Measurements from ENCODE around the gene ZBTB39.

DNA sequence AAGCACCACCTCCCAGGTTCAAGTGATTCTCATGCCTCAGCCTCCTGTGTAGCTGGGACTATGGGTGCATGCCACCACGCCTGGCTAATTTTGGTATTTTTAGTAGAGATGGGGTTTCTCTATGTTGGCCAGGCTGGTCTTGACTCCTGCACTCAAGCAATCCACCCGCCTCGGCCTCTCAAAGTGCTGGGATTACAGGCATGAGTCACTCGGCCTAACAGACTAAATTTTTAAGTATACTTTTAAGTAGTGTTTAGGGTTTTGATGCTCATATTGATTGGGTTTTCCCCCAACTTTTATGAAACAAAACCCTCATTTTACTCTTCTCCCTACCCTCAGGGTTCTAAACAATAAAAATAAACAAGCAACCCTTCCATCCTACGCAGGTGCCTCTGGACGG, 38.1 kb upstream of the ZBTB39 start:
- no peak for TF ChIP-seq POLR2AphosphoS5 (IDR thresholded peaks at IDR 0.05; ENCODE audit: low read depth, low read length)
- no peak for TF ChIP-seq CTCF (IDR thresholded peaks at IDR 0.05)
- no peak for TF ChIP-seq TCF7L2 (IDR thresholded peaks at IDR 0.05; ENCODE audit: low read depth, low read length)
